Activated CD4-positive, alpha-beta T cell treated with anti-CD3 and anti-CD28 coated beads, Interleukin-2, Interleukin-4, amounts not matched to agents 100 ng/mL and 50 ng/mL, durations not matched to agents 16 hours and 8 hours (primary cell): Measurements from ENCODE around the gene NDUFB7.
"Not testable (repeated sequence)": the region's sequence is repeated elsewhere in the genome, so short reads cannot be mapped to it uniquely, and the experiment has no call there.

Experiments
- DNase-seq: peaks from one replicate; pipeline ENCODE4 v3.0.0-alpha.2; 2020; ENCODE audit warnings: low spot score

Gene NDUFB7

GRCh38 chr19:14553042-14553938 lies 18.6 kb downstream of the NDUFB7 start:
- no peak for DNase-seq

DNA sequence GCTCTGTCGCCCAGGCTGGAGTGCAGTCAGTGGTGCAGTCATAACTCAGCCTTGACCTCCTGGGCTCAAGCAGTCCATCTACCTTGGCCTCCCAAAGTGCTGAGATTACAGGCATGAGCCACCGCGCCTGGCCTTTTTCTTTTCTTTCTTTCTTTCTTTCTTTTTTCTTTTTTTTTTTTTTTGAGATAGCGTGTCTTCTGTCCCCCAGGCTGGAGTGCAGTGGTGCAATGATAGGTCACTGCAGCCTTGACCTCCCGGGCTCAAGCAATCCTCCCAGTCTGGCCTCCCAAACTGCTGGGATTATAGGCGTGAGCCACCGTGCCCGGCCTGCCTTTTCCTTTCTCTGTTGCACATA lies 19.9 kb downstream of the NDUFB7 start:
- not testable (repeated sequence) for DNase-seq

DNA sequence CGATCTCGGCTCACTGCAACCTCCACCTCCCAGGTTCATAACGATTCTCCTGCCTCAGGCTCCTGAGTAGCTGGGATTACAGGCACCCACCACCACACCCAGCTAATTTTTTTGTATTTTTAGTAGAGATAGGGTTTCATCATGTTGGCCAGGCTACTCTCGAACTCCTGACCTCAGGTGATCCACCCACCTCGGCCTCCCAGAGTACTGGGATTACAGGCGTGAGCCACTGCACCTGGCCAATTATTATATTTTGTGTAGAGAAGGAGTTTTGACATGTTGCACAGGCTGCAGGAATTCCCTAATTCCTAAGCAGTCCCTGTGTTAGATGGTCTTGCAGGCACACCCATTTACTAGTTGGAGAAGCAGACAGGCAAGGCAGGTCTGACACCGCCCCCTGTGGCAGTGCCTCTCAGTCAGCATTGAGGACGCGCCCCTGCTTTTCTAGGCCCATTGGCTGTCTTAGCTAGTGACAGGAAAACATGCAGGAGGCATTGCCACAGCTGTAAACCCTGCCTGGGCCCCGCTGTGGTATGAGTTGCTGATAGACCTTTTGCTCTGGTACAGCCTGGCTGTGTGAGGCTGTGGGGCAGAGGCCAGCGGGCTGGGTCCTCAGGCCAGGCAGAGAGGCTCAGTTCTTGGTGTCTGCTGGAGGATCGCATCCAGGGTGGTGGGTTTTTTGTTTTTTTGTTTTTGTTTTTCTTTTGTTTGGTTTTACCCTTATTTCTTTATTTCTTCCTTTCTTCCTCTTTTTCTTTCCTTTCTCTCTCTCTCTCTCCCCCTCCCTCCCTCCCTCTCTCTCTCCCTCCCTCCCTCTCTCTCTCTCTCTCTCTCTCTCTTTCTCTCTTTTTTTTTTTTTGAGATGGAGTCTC lies 20.5 kb downstream of the NDUFB7 start:
- DNase-seq = peak; percentile 55

GRCh38 chr19:14550201-14550754 lies 21.6 kb downstream of the NDUFB7 start:
- no peak for DNase-seq

- DNase-seq = no peak
These were observed 26.2 kb downstream of the NDUFB7 start for GRCh38 chr19:14545716-14546082.

DNA sequence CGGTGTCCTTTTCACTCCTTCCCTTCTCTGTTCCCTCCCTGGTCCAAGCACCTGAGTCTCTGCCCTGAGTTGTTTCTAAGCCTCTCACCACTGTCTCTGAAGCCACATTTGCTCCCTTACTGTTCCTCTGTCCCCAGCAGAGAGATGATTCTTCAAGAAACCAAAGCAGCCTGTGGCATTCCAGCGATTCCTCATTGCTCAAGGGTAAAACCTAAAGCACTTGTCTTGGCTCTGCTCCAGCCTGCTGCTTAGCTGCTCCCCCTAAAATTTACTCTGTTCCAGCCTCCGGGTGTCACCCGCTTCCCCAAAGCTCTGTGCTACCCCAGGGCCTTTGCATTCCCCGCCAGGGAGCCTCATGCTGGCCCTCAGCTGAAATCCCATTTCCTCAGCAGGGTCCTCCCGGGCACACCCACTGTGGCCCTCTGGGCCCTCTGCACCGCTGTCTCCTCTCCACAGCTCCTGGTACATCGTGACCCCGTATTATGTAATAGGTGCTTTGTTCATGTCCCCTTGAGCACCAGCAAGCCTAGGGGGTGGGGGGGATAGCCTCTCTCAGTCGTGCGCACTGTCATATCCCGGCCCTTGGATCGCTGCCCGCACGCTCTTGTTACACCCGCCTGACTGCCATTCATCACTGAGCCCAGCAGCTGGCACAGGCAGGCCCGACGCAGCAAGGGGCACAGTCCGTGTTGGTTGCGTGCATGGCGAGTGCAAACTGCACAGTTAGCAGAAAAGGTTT lies 26.7 kb downstream of the NDUFB7 start:
- no peak for DNase-seq

- no peak for DNase-seq
These were observed 27.8 kb downstream of the NDUFB7 start for GRCh38 chr19:14544047-14544446.

DNA sequence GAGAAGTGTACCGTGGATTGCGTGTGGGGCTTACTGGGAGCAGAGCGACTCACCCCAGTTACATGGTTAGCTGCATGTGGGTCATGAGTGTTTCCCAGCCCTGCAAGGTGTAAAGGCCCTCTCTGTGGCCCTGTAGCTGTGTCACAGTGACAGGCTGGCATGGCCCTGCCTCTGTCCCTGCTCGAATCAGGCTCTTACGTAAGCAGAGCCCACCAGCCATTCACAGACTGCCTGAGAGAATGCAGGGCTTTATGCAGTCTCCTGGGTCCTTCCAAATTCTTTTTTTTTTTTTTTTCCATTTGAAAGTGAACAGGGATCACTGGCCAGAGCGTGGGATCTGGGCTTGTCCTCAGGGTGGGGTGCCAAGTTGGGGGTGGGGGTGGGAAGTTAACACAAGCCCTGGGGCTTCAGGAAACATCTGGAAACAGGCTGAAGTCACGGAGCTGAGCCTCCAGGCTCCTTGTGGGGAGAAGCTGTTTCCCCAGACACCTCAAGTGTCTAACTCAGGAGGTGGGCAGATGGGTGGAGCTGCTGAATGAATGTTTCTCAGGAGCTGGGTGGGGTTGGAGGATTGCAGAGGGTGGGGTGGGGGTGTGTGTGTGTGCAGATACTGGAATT lies 29.0 kb downstream of the NDUFB7 start:
- no peak for DNase-seq

- DNase-seq = not testable (repeated sequence)
These were observed 29.9 kb downstream of the NDUFB7 start for GRCh38 chr19:14541979-14542378.

GRCh38 chr19:14540741-14541525 lies 30.9 kb downstream of the NDUFB7 start:
- no peak for DNase-seq

DNA sequence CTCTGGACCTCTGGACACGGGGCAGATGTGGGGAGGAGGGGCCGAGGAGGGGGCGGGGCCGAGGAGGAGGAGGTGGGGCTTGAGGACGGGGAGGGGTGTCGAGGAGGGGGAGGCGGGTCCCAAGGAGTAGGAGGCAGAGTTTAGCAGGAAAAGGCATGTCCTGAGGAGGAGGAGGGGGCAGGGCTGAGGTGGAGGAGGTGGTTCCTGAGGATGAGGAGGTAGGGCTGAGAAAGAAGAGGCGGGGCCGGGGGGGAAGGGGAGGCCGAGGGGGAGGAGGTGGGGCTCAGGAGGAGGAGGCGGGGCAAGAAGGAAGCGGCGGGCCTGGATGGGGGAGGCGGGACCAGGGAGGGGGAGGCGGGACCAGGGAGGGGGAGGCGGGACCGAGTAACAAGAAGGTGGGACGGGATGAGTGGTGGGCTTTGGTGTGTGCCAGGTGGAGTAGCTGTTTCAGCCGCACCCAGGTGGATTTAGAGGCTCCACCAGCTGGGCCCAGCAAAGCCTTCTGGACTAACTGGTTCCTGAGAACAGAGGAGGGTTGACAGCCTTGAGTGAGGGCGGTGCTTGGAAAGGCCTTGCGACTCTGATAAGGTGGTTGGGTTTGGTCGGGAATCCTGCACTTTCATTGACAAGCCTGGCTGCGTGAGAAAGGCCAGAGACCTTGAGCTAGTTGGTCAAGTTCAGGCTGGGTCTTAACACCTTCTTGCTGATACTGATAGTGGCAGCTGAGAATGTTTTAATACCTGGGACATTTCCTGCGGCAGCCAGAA lies 34.8 kb downstream of the NDUFB7 start:
- peak; percentile 54 for DNase-seq

DNA sequence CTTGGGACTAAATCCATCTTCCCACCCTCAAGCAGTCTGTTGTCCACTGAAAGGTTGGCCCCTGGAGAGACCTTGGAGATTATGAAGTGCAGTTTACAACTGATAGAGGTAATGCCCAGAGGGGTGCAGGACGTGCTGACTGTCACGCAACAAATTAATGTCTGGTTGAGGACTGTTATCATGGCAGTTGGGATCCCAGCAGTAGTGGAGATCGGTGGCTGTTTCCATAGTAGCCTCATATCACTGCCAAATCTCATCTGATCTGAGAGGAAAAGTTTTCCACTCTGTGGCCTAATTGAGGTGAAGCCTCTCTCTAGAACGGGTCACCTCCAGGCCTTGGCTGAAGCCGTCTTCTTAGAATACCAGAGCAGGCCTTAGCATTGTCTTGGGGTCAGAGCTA lies 38.4 kb downstream of the NDUFB7 start:
- no peak for DNase-seq

DNA sequence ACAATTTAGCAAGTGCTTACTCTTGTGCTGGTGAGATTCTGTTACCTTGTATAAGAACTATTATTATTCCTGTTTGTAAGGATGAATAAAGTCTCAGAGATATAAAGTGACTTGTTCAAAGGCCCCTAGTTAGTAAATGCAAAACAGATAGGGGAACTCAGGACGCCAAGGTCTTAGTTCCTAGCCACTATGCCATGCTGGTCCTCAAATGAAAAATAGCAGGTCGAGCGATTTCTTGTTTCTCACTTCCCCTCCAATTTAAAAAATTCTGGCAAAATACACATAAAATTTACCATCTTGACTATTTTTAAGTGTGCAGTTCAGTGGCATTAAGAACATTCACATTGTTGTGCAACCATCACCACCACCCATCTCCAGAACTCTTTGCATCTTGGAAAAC lies 41.4 kb downstream of the NDUFB7 start:
- no peak for DNase-seq

GRCh38 chr19:14530005-14530348 lies 41.9 kb downstream of the NDUFB7 start:
- no peak for DNase-seq

GRCh38 chr19:14529254-14530004 lies 42.4 kb downstream of the NDUFB7 start, which contains the start of gene TECR:
TSS of gene TECR (plus strand) at chr19:14529594. CDS start at chr19:14529697, 103 bp downstream.
- DNase-seq = peak; percentile 100

- DNase-seq = no peak
These were observed 43.2 kb downstream of the NDUFB7 start for GRCh38 chr19:14528419-14529253.

DNA sequence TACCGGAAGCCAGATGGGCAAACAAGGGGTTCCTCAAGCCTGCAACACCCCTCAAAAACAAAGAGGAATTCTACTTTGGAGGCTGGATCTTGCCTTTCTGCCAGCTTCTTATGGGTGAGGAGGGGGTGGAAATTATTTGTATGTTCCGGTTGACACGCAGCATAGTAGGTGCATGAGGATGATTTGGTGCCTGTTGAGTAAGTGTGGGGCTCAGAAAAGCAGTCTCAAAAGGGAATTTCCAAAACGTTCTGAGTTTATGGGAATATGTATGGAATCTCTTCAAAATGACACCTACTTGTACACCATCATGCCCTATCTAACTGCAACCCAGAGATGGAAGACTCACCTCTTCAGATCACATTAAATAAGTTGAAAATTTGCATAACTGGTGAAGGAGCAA lies 45.4 kb downstream of the NDUFB7 start:
- no peak for DNase-seq

- no peak for DNase-seq
These were observed 46.1 kb downstream of the NDUFB7 start for GRCh38 chr19:14525729-14526128.
